Esophagus squamous epithelium (tissue), 5 donors: ENCODE results near the gene ZCCHC9. TPM values are rescaled to one million over a fixed set of nuclear protein-coding genes. Genes with fewer than 3 reads are reported as not detected.
"Not testable (repeated sequence)": the region's sequence is repeated elsewhere in the genome, so short reads cannot be mapped to it uniquely, and the experiment has no call there.

Experiments
- DNase-seq: peaks from one replicate; lab custom pipeline; 2025; lab: John Stamatoyannopoulos, UW
- H3K27ac ChIP-seq, 4 donors: fragments of 200-600 bp; sonication (generic); one replicate each; pipeline ENCODE4 v1.5.1; 2016 to 2019; ENCODE audit warnings: mild to moderate bottlenecking in 1 of 4
- H3K27me3 ChIP-seq, 4 donors: fragments of 200-600 bp; sonication (generic); 1 replicate in 3 of 4; 2 replicates in 1 of 4; pipeline versions ENCODE4 v1.5.1 to v1.6.0; 2017 to 2021; ENCODE audit warnings: antibody characterized with exemption in 1 of 4
- H3K36me3 ChIP-seq, 3 donors: fragments of 200-600 bp; sonication (generic); one replicate each; pipeline ENCODE4 v1.5.1; 2016 to 2019
- H3K4me1 ChIP-seq, 3 donors: fragments of 200-600 bp; sonication (generic); one replicate each; pipeline ENCODE4 v1.5.1; 2017 to 2019
- H3K4me3 ChIP-seq, 4 donors: fragments of 200-600 bp; sonication (generic); 1 replicate in 3 of 4; 2 replicates in 1 of 4; pipeline ENCODE4 v1.5.1; 2016 to 2019; ENCODE audit warnings: mild to moderate bottlenecking in 2 of 4, moderate library complexity in 1 of 4
- H3K9me3 ChIP-seq, 3 donors: fragments of 200-600 bp; sonication (generic); one replicate each; pipeline ENCODE4 v1.5.1; 2016 to 2019
- CTCF ChIP-seq, 6 experiments: fragments of 450-650 bp in 4 of 6; fragments of 200-600 bp in 2 of 6; sonication (generic) in 2 of 6; IDR thresholded peaks; one replicate each; pipeline ENCODE4 v1.5.1; 2016 to 2019; ENCODE audit warnings: antibody characterized with exemption in 6 of 6, mild to moderate bottlenecking in 4 of 6, moderate library complexity in 4 of 6
- POLR2A ChIP-seq, 4 donors: fragments of 450-650 bp; IDR thresholded peaks; one replicate each; pipeline ENCODE4 v1.6.1; 2017; ENCODE audit warnings: antibody characterized with exemption in 4 of 4, mild to moderate bottlenecking in 4 of 4, moderate library complexity in 3 of 4
- WGBS, 2 donors: methylation state at CpG; one replicate each; pipeline ENCODE4 v1.1.5; 2018; 5-methylcytosine and 5-hydroxymethylcytosine counted together
- intact Hi-C: fragments of 100-400 bp; cut with DNase I; formaldehyde crosslinking; loops from one replicate; pipeline ENCODE4 v1.15.0; 2022
- total RNA-seq, 4 donors: library from RNA; depleted of rRNA; stranded (reverse); fragments of >200 nt; gene quantifications; one replicate each; pipeline ENCODE4 v1.1.0, GENCODE V29; 2016
- donor health status: DM: yes; HTN: yes; CAD: no.

ZCCHC9 gene
- total RNA-seq, 4 donors from 2014 or later: 18.3 to 23.6 (median 19.6) TPM

- 94 to 100% methylated on average over 2 of the region's 2 CpGs for WGBS, 2 donors
Measured at GRCh38 chr5:81326554-81326953, 25.2 kb downstream of the ZCCHC9 start.

GRCh38 chr5:81334304-81335061, 33.1 kb downstream of the ZCCHC9 start:
- Histone ChIP-seq H3K4me3 (peak overlapping the region in 1 of 4 donors; percentile 4), H3K36me3 (no peaks in the 10 kb centered on the region), H3K9me3 (no peaks in the 10 kb centered on the region), H3K27ac (no peak overlapping the region), H3K4me1 (no peaks in the 10 kb centered on the region), H3K27me3 (no peaks in the 10 kb centered on the region)
- WGBS, 2 donors: 73 to 80% methylated on average over 13 to 14 of the region's 14 CpGs
- intact Hi-C loops: no loop called here
- no peak for DNase-seq
- TF ChIP-seq CTCF (IDR thresholded peaks at IDR 0.05) (no peak), POLR2A (IDR thresholded peaks at IDR 0.05) (no peak)

More at GRCh38 chr5:81326554-81326953, 25.2 kb downstream of the ZCCHC9 start:
- DNase-seq: no peak
- Histone ChIP-seq H3K27ac (no peak overlapping the region), H3K9me3 (no peaks in the 10 kb centered on the region), H3K4me1 (no peaks in the 10 kb centered on the region), H3K4me3 (no peak overlapping the region), H3K36me3 (no peaks in the 10 kb centered on the region), H3K27me3 (no peaks in the 10 kb centered on the region)
- TF ChIP-seq POLR2A (IDR thresholded peaks at IDR 0.05) (no peak), CTCF (IDR thresholded peaks at IDR 0.05) (no peak)
- intact Hi-C loops: no loop called here

- no peaks in the 10 kb centered on the region for H3K4me1 ChIP-seq
- intact Hi-C loops: no loop called here
- H3K27me3 ChIP-seq: no peaks in the 10 kb centered on the region
- H3K36me3 ChIP-seq: no peaks in the 10 kb centered on the region
- DNase-seq: no peak
- no peaks in the 10 kb centered on the region for H3K9me3 ChIP-seq
- 88 to 92% methylated on average over 2 of the region's 2 CpGs for WGBS, 2 donors
- no peak overlapping the region for H3K27ac ChIP-seq
- H3K4me3 ChIP-seq: no peak overlapping the region
- TF ChIP-seq POLR2A (IDR thresholded peaks at IDR 0.05): no peak
- no peak for TF ChIP-seq CTCF (IDR thresholded peaks at IDR 0.05)
Measured at GRCh38 chr5:81335946-81336345, 34.6 kb downstream of the ZCCHC9 start.

- Histone ChIP-seq H3K9me3 (no peaks in the 10 kb centered on the region), H3K4me1 (no peaks in the 10 kb centered on the region), H3K4me3 (no peak overlapping the region), H3K36me3 (no peaks in the 10 kb centered on the region), H3K27me3 (no peaks in the 10 kb centered on the region), H3K27ac (no peak overlapping the region)
- no peak for DNase-seq
- TF ChIP-seq CTCF (IDR thresholded peaks at IDR 0.05) (no peak), POLR2A (IDR thresholded peaks at IDR 0.05) (no peak)
- 7 to 33% methylated on average over 1 of the region's 1 CpG for WGBS, 2 donors
- intact Hi-C loops: no loop called here
Measured at GRCh38 chr5:81336556-81336955, 35.2 kb downstream of the ZCCHC9 start.

- Histone ChIP-seq H3K27ac (no peak overlapping the region), H3K9me3 (no peaks in the 10 kb centered on the region), H3K27me3 (no peaks in the 10 kb centered on the region), H3K4me1 (no peaks in the 10 kb centered on the region), H3K4me3 (no peak overlapping the region), H3K36me3 (no peaks in the 10 kb centered on the region)
- WGBS, 2 donors: 69 to 81% methylated on average over 2 of the region's 2 CpGs
- TF ChIP-seq CTCF (IDR thresholded peaks at IDR 0.05): no peak
- intact Hi-C loops: no loop called here
- no peak for DNase-seq
Measured at GRCh38 chr5:81337803-81338202, 36.4 kb downstream of the ZCCHC9 start.

- H3K27me3 ChIP-seq, DNase-seq, intact Hi-C loops, H3K36me3 ChIP-seq, H3K4me3 ChIP-seq, H3K27ac ChIP-seq, H3K4me1 ChIP-seq, H3K9me3 ChIP-seq: not testable (repeated sequence)
- 69 to 77% methylated on average over 3 of the region's 3 CpGs for WGBS, 2 donors
Measured at GRCh38 chr5:81338213-81338612, 36.8 kb downstream of the ZCCHC9 start.
